HG02970 (cell line): Measurements from ENCODE around the gene PADI2.

ENCODE experiments used
- ATAC-seq: cut with Tn5 transposase; IDR thresholded peaks from one replicate; pipeline ENCODE4 v1.9.1; 2021; ENCODE audit warnings: mild to moderate bottlenecking, moderate library complexity, moderate number of reproducible peaks; ENCODE audit not compliant: unreplicated experiment, low FRiP score

Gene PADI2

GRCh38 chr1:17140279-17140678, 21.0 kb upstream of the PADI2 start:
- no peak for ATAC-seq

DNA sequence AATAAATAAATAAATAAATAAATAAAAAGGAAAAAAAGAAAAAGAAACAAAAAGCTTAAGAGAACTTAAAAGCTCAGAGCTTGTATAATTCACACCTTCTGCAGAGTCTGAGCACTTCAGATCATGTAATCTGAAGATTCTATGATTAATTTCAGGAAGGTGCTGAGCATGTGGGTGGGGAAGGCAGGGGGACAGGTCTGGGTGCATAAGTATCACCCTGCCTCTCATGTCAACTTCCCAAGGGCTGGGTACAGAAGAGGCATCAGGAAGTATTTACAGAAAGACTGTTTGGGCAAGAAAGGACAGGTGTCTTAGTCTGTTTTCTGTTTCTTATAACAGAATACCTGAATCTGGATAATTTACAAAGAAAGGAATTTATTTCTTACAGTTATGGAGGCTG, 20.4 kb upstream of the PADI2 start:
- ATAC-seq: no peak

- ATAC-seq: no peak
These were observed 18.2 kb upstream of the PADI2 start for GRCh38 chr1:17137441-17137840.

DNA sequence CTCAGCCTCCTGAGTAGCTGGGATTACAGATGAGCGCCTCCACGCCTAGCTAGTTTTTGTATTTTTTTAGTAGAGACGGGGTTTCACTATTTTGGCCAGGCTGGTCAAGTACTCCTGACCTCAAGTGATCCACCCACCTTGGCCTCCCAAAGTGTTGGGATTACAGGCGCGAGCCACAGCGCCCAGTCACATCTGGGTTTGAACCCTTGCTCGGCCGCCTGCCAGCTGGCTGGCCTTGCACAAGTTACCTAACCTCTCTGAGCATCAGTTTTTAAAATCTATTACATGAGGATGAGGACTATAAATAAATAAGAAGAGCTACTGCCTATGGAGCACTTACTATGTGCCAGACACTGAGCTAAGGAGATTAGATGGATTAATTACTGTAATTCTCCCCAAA, 17.7 kb upstream of the PADI2 start:
- ATAC-seq: no peak

GRCh38 chr1:17136145-17136544, 16.9 kb upstream of the PADI2 start:
- ATAC-seq: no peak

DNA sequence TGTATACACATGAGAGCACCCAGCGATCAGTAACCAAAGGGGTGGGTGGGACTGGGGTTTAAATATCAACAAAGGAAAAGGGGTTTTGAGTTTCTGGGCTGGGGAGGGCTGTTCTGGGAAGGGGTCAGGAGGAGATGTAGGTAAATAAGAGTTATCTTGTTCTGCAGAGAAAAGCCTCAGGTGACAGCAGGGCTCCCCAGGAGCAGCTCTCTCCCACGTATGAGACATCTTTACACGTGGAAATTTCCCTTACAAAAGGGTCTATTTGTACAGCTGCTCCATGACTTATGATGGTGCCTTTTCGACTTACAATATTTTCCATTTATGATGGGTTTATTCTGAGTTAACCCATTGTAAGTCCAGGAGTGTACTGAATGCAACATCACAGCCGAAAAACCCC, 16.3 kb upstream of the PADI2 start:
- ATAC-seq: no peak

DNA sequence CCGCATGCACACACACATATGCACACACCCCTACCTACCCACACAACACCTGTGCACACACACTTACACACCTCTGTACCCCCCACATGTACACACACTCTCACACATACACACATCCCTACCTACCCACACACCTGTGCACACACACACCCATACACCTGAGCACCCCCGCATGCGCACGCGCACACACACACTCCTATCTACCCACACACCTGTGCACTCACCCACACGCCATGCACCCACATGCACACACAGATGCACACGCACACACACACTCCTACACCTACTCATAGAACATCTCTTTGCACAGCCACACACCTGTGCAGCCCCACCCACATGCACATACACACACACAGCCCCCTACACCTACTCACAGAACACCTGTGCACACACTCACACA, 15.5 kb upstream of the PADI2 start:
- ATAC-seq: no peak

DNA sequence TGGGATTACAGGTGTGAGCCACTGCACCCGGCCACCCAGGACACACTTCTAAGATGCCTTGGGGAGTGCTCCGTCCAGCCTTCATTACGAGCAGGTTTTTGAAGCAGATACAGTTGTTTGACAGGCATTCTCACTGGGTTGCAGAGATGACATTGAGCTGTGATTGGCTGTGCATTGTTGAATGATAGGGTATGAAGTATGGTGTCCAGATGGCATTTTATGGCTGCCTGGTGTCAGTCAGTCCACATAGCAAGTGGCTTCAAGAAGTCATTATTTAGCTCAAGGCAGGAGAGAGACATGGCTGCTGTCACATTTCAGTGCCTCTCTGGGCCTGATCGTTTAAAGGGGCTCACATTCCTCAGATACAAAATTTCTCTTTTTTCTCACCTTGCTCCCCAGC, 14.8 kb upstream of the PADI2 start:
- ATAC-seq: no peak

- ATAC-seq: no peak
These were observed 10.9 kb upstream of the PADI2 start for GRCh38 chr1:17130138-17130635.

GRCh38 chr1:17128361-17128760, 9.1 kb upstream of the PADI2 start:
- no peak for ATAC-seq

DNA sequence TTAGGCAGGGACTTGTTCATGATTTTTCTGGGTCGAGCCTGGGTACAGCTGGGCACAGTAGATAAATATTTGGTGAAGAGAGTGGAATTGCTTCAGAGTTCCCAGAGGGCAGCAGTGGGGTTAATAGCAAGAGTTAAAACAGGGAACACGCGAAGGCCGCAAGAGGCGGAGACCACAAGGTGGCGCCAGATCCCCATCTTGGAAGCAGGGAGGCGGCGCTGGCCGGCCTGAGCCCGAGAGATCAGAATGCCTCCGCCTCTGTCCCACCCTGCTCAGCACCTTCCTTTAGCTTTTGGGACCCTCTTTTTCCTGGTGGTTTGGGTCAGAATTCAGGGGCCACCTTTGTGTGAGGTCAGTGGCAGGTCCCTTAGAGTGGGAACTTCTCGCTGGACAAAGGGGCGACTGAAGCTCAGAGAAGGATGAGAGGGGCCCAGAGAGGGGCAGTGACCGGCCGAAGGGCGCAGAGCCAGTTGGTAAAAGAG, 6.5 kb upstream of the PADI2 start:
- no peak for ATAC-seq

DNA sequence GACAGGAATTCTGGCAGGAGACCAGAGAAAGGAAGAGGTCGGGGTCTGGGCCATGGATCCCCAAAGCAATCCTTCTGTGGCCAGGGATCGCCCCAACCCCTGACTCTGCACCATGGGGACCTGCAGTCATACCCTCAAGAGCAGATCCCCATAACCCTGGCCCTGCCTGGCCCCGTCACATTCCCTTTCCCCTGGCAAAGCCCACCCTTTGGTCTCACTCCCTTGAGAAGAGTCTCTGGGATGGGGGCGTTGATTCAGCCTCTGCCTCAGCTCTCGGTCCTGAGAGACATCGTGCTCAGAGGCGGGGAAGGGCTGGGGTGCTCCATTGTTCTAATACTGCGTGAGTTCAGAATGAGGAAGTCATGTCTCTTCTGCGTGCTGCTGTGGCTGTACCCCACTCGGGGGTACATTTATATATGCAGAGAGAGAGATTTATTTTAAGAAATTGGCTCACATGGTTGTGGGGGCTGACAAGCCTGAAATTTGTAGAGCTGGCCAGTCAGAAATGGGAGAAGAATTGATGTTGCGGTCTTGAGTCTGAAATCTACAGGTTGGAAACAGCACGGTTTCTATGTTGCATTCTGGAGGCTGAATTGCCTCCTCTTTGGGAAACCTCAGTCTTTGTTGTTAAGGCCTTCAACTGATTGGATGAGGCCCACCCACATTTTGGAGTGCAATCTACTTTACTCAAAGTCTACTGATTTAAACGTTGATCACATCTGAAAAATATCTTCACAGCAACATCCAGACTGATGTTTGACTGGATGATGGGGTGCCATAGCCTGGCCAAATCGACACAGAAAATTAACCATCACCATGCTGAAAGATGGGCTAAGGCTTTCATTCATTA, 4.2 kb upstream of the PADI2 start:
- ATAC-seq: no peak

DNA sequence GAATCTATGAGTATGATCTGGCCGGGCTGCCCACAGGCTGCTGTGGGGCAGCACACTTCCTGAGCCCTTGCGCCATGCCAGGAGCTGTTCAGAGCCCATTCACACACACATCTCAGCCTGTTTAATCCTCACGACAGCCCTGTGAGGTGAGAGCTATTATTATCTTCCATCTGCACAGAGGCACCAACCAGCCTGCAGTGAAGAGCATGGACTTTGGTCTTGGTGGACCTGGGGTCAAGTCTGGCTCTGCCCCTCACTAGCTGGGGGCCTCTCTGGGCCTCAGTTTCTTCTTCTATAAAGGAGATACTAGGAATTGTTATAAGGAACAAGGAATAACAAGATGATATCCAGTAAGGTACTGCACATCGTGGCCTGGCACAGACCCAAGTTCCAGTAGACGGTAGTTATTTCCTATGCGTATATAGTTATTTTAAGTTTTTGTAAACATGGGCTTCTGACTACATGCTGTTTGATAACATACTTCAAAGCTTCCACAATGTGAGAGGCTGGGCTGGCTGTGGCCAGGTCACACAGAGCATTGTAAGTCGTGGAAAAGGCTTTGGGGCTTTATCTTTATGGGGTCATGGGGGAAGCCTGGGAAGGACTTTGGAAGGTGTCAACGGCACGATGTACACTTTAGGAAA, 3.4 kb upstream of the PADI2 start:
- no peak for ATAC-seq

DNA sequence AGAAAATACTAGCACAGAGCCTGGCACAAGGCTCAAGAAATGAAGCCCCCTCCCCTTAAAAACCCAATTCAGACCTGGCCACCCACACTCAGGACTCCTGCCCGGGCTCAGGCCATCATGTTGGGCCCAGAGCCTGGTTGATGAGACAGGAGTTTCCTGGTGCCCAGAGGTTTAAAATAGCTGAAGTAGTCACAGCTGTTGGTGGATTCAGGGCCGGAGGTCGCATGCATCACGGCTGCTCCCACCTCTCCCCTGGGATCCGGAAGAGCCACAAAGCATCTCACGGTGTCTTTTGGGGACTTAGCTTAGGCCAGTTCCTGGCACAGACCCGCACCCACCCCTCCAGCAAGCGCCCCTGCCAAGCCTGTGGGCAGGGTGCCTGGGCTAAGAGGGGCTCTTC, 2.6 kb upstream of the PADI2 start:
- ATAC-seq: no peak

GRCh38 chr1:17120962-17121837, 1.9 kb upstream of the PADI2 start:
- ATAC-seq: no peak

GRCh38 chr1:17120481-17120877, 1.2 kb upstream of the PADI2 start:
- ATAC-seq: no peak

DNA sequence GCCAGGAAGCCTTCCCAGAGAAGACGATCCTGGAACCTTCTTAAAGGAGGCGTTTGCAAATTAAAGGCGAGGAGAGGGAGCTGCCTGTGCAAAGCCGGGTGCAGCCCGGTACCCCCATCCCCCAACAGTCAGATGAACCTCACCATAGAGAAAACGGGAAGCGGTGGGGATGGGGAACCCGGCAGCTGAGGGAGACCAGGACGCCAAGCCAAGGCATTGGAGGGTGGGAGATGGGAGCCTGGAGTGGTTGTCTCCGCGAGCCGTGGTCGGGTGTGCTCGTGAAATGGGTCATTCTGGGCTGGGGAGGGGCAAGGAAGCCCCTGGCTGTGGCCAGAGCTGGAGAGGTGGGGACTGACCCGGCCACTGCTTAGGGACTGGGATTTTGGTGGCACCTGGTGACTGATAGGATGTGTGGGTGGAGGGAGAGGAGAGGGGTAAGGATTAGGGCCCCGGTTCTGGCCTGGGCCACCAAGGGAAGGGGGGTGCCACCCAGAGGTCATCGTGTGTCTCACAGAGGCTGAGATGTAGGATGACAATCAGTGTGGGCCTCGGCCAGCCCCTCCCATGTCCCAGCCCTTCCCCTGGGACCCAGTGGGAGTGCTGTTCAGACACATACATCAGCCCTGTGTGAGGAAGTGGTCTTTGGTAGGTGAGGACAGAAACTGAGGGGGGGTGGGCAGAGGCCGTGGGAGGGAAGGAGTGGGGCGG, 676 bp upstream of the PADI2 start:
- no peak for ATAC-seq

DNA sequence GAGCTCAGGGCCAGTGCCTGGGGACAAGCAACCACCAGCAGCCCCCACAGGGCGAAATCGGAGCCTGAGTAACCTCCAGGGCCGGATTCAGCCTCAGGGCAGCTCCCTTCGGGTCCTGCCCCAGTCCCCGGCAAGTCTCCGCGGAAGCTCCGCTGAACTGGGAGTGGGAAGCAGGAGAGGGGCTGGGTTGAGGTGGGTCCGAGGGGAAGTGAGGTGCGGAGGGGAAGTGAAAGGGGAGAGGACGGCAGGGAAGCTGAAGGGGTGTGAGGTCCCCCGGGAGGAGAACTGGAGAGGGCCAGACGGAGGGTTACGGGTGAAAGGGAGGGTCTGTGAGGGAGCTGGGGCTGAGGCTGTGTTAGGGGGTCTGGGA, 560 bp downstream of the PADI2 start:
- ATAC-seq: no peak

DNA sequence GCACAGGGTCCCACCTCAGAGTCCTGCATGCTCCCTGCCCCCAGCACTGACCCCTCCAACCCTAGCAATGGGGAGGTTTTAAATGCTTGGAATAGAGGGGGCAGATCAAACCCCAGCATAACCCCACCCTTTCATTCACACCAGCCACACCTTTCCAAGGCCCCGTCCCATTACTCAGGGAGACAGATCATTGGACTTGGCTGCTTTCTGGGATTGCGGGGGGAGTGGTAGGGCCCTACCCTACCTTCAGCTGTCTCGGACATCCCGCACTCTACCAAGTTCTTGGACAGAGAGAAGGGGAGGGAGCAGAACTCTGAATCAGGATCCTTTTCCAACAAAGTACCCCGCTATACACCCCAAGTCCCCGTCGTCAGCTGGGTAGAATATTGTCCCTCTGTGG, 983 bp downstream of the PADI2 start:
- no peak for ATAC-seq
